HG03025 (cell line): Measurements from ENCODE around the gene FAM217B.

ENCODE experiments used
- ATAC-seq: cut with Tn5 transposase; IDR thresholded peaks from one replicate; pipeline ENCODE4 v1.9.1; 2021; ENCODE audit warnings: mild to moderate bottlenecking, moderate library complexity; ENCODE audit not compliant: unreplicated experiment, low FRiP score

FAM217B gene, protein sequence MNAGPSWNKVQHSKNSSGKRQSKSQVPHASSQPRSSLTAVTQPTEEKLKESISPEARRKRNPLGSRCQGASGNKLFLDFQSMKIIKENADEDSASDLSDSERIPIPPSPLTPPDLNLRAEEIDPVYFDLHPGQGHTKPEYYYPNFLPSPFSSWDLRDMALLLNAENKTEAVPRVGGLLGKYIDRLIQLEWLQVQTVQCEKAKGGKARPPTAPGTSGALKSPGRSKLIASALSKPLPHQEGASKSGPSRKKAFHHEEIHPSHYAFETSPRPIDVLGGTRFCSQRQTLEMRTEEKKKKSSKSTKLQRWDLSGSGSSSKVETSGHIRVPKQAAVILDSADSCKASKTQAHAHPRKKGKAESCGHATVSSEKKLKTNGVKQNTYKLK

GRCh38 chr20:59940129-59940955 lies at the start of gene FAM217B, which contains the start of gene PPP1R3D:
TSS of gene FAM217B (plus strand) at chr20:59940389. CDS start at chr20:59943944, 3,555 bp downstream.
TSS of gene PPP1R3D (minus strand) at chr20:59940305. CDS start at chr20:59939931, 374 bp downstream.
- peak; percentile 96 for ATAC-seq

DNA sequence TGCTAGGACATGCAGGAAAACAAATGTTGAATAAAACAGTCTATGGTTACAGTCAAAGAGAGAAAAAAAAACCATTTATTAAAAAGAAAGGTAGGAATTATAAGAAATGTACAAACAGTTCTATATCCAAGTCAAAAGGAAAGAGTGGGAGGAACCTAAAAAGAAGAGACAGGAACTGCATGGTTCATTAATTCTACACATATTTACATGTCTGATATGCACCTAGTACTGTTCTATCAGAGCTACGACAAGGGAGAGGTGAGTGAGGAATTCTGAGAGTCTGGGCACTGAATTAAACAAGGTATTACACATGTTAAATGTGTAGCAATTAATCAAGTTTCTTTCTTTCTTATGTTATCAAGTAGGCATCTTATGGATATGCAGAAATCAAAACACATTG lies 48.6 kb upstream of the FAM217B start:
- no peak for ATAC-seq

GRCh38 chr20:59895908-59896307 lies 44.3 kb upstream of the FAM217B start:
- no peak for ATAC-seq

GRCh38 chr20:59902470-59902869 lies 37.7 kb upstream of the FAM217B start:
- ATAC-seq: no peak

GRCh38 chr20:59903621-59904020 lies 36.6 kb upstream of the FAM217B start:
- no peak for ATAC-seq

GRCh38 chr20:59908855-59909254 lies 31.3 kb upstream of the FAM217B start:
- no peak for ATAC-seq

GRCh38 chr20:59911041-59911440 lies 29.1 kb upstream of the FAM217B start:
- no peak for ATAC-seq

GRCh38 chr20:59912609-59913008 lies 27.6 kb upstream of the FAM217B start:
- ATAC-seq: no peak

GRCh38 chr20:59920944-59921343 lies 19.2 kb upstream of the FAM217B start:
- ATAC-seq: no peak

DNA sequence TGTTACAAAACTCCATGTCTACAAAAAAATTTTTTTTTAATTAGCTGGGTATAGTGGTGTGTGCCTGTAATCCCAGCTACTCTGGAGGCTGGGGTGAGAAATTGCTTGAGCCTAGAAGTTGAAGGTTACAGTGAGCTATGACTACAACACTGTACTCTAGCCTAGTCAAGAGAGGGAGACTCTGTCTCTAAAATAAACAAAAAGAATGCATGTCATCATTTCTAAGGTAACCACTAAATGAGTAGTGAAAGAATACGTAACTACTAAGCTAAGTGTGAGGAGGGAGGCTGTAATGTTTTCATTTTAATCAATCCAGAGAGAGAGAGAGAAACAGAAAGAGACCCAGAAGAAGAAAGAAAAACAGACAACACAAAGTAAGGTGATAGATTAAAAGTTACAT lies 16.7 kb upstream of the FAM217B start:
- no peak for ATAC-seq

DNA sequence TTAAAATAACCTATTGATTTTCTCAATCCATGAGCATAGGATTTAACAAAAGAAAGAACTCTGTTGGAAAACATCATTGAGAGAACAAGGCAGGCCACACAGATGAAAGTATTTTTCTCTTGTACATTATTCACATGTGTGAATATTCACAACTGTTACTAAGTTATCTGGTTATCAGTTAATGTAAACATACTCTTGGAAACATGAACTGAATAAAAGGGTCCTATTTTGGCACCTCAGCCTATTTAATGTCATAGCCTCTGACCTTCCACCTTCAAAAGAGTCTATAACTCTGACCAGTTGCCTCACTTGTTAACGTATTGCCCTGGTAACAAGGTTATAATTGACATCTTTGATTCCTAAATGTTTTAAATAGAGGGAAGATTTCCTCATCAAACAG lies 14.8 kb upstream of the FAM217B start:
- no peak for ATAC-seq

- ATAC-seq: no peak
Observed at GRCh38 chr20:59925899-59926298, 14.3 kb upstream of the FAM217B start.

DNA sequence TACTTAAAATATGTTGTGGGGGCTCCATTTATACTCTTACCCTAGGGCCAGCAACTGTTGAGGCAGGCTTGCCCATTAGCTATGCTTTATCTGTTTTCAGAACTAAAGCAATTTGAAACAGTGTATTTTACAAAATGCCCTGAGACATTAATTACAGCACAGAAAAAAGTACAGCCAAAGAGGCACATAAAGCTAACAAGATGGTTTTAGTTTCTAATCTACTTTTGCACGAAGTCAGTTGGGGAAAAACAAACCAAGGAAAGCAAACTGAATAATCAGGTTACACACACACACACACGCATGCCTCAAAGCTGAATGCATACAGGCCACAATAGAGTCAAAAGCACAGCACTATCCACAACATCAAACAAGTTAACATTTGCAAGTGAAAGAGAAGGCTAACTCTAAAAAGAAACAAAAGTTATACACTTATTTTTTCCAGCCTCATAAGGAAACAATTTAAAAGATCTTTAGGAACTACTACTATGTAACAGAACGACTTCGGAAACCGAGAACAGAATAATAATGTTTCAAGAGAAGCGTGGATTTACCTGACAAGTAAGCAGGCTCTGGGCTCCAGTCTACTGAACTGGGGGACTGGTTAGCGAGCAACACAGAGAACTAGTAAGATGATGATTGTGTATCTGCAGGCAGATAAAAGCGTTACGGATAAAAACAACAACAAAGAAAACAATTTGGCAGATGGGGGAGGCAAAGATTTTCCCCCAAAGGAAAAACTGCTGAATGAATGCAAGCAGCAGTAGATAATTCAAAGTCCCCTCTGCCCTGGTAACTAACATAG lies 8.5 kb upstream of the FAM217B start:
- ATAC-seq: no peak

DNA sequence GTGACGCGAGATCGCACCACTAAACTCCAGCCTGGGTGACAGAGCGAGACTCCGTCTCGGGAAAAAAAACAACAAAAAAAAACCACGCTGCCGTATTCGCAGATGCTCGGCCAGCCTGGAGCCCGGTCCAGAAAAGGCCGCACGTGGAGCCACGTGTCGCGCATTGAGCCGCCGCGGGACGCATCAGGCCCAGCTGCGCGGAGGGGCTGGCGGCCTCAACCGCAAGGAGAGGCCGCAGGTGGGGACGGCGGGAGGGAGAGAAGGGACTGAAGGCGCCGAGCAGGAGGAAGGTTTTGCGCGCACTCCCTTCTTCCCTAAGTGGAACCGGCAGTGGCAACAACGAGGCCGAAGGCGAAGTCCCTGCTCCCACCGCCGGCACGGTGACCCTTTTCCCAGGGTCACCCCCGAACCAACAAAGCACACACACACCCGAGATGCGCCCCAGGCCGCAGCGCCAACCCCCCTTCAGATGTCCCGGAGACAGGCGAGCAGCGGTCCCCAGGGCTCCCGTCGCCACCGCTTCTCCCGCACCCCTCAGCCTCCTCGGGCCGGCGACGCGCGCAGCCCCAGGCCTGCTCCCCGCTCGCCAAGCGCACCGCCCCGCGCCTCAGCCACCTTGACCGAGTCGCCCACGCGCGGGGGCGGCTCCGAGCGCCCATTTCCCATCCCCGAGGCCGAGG lies 7.4 kb upstream of the FAM217B start:
- ATAC-seq: no peak

GRCh38 chr20:59933296-59933848 lies 6.8 kb upstream of the FAM217B start, which contains the start of gene SYCP2:
TSS of gene SYCP2 (minus strand) at chr20:59933637. CDS start at chr20:59922413, 11,224 bp downstream.
- ATAC-seq: peak; percentile 12

DNA sequence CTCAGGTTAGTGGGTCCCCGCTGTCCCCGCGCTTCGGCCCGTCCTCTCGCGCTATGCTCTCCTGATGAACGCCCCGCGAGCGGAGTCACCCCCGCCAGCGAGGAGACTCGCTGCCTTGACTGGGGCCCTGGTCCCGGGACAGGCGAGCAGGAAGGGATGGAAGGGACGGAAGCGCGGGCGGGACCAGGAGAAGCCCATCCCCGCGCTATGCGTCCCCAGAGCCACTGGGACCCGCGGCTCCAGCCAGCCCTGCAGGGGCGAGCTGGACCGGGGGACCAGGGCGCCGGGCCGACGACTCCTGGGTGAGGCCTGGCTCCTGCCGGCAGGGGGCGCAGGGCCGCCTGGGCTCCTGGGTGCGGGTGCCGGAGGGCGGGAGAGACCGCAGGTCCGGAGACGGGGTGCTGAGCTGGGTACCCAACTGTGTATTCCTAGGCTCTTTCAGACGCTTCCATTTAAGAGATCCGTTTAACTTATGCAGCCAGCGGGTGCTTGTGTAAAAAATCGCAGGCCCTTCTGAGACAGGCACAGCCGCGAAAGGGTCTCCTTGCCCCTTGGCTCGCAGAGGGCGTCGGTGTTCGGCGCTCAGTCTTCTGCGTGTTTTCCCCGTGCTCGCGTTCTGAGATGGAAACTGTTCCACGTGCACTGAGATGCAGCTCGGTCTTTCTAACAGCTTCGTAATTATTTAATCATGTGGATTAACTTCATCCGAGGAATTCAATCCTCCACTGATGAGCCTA lies 6.2 kb upstream of the FAM217B start:
- peak; percentile 67 for ATAC-seq

DNA sequence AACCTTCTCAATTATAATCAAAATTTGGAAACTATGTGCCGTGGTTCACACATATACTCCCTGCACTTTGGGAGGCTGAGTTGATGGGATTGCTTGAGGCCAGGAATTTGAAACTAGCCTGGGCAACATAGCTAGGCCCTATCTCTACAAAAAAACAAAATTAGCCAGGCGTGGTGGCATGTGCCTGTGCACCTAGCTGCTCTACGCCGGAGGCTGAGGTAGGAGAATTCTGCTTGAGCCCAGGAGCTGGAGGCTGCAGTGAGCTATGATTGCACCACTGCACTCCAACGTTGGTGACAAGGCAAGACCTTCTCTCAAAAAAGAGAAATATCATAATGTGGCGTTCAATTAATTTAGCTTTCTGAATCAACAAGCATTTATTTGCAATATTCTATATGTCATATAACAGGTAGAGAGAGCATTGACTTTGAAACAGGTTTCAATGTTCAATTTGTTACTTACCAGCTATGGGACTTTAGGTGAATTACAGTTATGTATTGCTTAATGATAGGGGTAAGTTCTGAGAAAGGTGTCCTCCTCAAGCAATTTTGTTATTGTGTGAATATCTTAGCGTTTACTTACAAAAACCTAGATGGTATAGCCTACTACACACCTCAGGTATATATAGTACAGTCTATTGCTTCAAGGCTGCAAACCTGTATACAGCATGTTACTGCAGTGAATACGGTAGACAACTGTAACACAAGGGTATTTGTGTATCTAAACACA lies 4.6 kb upstream of the FAM217B start:
- no peak for ATAC-seq

DNA sequence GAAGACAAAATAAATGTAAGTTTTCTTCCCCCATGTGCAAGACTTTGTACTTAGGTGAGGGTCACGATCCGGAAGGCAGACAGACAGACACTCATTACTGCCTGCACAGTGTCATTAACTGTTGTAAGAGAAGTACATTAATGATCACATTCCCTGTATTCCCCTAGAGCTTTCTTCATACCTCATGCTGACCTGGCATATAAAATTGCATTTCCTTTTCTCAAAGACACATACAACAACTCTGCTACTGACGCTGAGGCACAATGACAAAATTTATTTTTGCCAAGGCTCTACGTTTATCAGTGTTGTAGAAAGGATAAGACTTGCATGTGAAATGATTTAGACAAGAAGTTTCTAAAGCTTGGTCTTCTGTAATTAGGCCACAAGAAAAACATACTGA lies 3.8 kb upstream of the FAM217B start:
- ATAC-seq: no peak
